GM19468 (cell line): ENCODE data around the gene BRCA2.
"Not testable (repeated sequence)": the region's sequence is repeated elsewhere in the genome, so short reads cannot be mapped to it uniquely, and the experiment has no call there.

Source experiments
- ATAC-seq: cut with Tn5 transposase; IDR thresholded peaks from one replicate; pipeline ENCODE4 v1.9.1; 2021; ENCODE audit warnings: mild to moderate bottlenecking, moderate library complexity, moderate number of reproducible peaks; ENCODE audit not compliant: unreplicated experiment; ENCODE audit errors: extremely low read depth

The BRCA2 gene

DNA sequence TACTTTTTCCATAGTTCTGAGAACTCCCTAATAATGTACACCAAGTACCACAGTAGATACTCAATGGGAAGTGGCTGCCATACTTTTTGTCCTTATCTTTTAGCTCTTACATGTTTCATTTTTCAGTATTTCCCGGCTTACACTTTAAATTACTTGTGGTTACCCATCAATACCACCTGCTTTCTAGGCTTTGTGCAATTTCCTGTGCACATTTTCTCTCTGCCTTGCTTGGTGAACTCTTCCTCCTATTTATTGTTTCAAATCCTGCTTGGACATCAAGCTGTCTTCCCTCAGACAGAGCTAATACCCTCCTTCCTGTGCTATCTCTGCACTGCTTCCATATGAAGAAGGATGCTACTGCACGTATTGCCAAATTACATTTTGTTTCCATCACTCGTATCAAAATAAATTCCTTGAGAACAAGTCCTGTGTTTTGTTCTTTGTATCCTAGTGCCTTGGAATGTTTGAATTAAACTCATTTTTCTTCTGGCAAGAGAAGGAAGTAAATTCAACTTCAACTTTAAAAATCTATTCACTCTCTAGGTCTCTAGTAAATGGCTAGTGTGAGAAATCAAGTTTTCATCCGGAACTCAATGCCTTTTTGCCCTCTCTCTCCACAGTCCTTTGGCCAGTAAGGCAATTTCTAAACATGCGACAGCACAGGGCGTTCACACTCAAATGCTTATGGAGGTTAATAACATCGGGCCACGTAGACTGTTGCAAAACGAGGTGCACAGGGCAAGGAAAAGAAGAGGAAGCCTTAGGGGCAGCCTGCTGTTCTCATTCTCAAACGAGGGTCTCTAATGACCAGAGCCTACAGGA is 5.8 kb upstream of the BRCA2 start:
- ATAC-seq = no peak

DNA sequence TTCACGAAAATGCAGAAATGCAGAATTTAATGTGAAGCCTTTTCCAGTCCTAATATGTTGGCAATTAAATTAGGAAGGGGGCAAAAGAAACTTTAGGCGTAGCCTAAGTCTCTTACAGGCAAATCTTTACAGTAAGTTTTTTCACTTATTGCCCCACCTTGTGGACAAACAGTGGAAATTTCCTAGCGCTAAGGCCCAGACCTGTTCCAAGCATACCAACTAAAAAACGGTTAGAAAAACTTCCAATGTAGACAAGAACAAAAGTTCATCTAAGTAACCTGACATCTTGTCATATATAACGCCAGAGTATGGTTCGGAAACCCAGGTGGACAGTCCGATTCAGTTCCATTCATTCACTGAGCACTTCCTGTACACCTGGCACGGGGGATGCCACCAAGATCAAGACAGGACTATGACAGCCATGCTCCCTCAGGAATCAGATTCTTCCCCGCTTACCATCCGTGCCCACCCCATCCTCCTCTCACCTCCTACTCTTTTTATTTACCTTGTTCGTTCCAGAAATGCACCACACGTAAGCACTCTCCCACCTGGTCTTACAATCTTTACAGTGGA is 5.1 kb upstream of the BRCA2 start:
- no peak for ATAC-seq

DNA sequence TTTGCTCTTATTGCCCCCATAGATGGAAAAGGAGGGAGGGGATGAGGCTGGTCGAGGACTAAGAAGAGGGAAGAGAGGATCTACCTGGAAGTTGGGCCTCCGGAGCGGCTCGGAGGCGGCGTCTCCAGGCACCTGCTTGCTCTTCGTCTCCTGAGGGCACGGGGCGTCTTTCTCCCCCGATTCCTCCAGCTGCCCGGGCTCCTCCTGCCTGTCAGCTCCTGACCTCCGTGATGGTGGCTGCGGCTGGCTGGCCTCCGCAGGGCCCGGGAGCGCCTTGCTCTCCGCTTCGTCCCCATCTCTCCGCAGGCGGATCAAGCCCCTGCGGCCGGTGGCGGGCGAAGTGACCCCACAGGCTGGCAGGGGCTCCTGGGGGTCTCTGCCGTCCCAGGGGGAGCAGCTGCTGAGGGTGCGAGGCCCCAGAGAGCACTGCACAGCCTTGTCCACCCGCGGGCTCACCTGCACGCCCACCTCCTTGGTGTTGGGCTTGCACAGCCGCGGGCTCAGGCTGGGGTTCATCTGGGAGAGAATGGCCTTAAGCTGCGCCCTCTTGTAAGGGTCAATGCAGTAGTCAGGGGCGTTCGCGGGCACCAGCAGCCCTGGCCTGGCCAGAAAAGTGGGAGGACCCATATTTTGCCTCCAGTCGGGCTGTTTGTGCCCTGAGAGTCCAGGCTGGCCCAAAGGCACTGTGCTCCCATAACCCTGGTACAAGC is 4.0 kb upstream of the BRCA2 start:
- no peak for ATAC-seq

DNA sequence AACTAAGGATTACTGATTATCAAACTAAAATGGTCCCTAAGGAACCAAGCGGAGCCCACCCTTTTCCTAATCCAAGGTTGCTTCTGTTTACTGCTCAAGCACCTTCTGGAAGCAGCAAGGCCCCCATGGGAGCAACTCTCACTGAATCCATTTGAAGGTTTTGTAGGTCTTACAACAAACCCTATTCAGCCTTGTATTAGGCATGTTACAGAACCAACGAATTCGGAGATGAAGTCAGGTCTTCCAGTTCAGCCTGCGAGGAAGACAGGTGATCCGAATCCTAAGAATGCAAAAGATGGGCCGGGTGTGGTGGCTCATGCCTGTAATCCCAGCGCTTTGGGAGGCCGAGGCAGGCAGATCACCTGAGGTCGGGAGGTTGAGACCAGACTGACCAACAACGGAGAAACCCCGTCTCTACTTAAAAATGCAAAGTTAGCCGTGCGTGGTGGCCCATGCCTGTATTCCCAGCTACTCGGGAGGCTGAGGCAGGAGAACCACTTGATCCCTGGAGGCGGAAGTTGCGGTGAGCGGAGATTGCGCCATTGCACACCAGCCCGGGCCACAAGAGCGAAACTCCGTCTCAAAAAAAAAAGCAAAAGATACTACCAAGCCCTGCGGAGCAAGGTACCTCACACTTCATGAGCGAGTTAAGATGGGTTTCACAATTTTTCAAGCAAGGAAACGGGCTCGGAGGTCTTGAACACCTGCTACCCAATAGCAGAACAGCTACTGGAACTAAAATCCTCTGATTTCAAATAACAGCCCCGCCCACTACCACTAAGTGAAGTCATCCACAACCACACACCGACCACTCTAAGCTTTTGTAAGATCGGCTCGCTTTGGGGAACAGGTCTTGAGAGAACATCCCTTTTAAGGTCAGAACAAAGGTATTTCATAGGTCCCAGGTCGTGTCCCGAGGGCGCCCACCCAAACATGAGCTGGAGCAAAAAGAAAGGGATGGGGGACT is 754 bp upstream of the BRCA2 start:
- no peak for ATAC-seq

DNA sequence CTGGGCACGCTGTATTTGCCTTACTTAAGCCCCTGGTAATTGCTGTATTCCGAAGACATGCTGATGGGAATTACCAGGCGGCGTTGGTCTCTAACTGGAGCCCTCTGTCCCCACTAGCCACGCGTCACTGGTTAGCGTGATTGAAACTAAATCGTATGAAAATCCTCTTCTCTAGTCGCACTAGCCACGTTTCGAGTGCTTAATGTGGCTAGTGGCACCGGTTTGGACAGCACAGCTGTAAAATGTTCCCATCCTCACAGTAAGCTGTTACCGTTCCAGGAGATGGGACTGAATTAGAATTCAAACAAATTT is 676 bp downstream of the BRCA2 start:
- peak; percentile 53 for ATAC-seq

DNA sequence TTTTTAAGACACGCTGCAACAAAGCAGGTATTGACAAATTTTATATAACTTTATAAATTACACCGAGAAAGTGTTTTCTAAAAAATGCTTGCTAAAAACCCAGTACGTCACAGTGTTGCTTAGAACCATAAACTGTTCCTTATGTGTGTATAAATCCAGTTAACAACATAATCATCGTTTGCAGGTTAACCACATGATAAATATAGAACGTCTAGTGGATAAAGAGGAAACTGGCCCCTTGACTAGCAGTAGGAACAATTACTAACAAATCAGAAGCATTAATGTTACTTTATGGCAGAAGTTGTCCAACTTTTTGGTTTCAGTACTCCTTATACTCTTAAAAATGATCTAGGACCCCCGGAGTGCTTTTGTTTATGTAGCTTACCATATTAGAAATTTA is 1.2 kb downstream of the BRCA2 start:
- ATAC-seq = no peak

DNA sequence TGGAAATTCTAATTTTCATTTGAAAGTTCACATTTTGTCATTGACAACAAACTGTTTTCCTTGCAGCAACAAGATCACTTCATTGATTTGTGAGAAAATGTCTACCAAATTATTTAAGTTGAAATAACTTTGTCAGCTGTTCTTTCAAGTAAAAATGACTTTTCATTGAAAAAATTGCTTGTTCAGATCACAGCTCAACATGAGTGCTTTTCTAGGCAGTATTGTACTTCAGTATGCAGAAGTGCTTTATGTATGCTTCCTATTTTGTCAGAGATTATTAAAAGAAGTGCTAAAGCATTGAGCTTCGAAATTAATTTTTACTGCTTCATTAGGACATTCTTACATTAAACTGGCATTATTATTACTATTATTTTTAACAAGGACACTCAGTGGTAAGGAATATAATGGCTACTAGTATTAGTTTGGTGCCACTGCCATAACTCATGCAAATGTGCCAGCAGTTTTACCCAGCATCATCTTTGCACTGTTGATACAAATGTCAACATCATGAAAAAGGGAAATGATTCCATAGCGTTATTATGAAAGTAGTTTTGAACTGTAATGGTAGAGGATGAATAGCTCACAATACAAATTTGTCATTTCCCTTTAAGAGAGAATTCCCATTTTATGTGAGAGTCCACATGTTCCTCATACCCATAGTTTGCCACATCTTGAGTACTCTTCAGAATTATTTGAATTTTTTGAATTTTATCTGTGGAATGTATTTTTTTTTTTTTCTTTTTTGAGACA is 2.6 kb downstream of the BRCA2 start:
- ATAC-seq = no peak

DNA sequence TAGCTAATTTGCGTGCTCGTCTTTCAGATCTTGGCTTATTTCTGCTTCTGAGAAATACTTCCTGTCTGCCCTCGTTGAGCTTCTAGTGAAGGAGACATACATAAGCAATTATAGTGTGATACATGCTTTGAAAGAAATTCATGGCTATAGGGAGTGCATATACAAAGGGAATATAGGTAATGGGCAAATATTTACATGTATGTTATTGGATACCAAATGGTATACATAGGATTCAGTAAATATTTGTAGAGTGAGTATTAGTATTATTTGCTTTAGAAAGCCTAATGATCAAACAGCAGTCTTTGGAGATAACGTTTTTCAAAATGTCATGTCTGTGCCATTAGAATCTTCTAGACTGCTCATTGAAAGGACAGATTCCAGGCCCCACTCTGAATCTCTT is 5.2 kb downstream of the BRCA2 start:
- ATAC-seq = no peak

DNA sequence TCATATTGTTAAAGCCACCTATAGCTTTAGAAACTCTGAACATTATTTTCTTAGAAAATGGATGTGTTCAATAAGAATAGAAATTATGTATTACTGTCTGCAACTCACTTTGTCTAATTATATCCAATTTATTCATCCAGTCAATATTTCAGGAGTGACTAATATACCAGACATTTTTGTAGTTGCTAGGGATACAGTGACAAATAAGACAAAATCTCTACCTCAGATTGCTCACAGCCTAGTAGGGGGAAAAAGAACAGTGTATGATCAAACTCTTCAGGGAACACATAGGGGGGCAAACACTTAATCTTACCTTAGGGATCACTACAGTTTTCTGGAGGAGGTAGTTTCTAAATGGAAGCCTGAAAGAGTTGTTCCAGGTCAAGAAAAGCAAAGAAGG is 8.6 kb downstream of the BRCA2 start:
- no peak for ATAC-seq

DNA sequence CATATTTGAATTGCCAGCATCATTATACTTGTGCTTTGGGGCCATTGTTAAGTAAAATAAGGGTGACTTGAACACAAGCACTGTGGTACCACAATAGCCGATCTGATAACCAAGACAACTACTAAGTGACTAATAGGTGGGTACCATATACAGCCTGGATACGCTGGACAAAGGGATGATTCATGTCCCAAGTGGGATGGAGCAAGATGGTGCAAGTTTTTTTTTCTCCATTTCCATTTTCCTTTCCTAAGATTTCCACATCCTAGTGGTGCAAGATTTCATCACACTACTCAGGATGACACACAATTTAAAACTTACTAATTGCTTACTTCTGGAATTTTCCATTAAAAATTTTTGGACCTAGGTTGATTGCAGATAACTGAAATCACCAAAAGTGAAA is 15.1 kb downstream of the BRCA2 start:
- ATAC-seq = no peak

DNA sequence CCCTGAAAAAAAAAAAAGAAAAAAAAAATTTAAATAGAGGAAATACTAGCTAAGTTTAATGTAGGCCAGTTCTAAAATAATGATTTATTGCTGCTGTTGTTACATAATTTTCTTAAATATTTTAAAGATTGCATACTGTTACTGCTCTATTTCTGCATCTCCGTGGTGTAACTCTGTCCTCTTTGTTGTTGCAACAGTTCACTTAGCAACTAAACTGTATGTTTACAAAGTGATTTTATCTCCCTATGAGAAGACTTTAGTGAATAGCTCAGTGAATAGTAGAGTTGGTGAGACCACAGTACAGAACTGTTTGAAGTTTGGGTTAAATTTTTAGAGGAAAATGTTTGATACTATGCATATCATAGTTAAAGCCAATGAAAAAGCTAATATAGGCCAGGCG is 19.4 kb downstream of the BRCA2 start:
- no peak for ATAC-seq

DNA sequence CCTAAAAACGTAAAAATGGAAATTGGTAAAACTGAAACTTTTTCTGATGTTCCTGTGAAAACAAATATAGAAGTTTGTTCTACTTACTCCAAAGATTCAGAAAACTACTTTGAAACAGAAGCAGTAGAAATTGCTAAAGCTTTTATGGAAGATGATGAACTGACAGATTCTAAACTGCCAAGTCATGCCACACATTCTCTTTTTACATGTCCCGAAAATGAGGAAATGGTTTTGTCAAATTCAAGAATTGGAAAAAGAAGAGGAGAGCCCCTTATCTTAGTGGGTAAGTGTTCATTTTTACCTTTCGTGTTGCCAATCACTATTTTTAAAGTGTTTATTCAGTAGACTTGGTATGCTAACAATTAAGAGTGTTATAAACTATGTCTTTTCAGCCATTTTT is 25.6 kb downstream of the BRCA2 start:
- ATAC-seq = no peak

DNA sequence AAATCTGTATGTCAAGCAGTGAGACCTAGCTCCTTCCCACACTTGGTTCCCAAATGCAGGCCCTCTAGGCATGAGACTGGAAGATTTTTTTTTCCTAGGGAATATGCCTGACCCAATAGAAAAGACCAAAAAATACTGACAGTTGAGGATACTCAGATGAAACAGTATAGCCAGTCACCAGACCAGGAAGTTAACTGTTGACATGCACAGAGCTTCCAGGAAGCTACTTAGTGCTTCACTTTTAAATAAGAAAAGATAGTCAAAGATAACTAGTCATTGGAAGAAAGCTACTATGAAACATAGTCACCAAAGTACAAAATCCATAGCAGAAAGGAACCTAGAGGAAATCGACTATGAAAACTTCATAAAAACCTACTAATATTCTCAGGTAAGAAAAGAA is 32.3 kb downstream of the BRCA2 start:
- ATAC-seq = no peak

DNA sequence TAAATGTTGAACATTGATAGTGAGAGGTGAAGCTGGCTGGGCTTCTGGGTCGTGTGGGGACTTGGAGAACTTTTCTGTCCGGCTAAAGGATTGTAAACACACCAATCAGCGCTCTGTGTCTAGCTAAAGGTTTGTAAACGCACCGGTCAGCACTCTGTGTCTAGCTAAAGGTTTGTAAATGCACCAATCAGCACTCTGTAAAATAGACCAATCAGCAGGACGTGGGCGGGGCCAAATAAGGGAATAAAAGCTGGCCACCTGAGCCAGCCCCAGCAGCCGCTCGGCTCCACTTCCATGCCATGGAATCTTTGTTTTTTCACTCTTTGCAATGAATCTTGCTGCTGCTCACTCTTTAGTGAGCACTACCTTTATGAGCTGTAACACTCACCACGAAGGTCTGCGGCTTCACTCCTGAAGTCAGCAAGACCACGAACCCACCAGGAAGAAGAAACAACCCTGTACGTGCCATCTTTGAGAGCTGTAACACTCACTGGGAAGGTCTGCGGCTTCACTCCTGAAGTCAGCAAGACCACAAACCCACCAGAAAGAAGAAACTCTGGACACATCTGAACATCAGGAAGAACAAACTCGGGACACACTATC is 35.6 kb downstream of the BRCA2 start:
- not testable (repeated sequence) for ATAC-seq

DNA sequence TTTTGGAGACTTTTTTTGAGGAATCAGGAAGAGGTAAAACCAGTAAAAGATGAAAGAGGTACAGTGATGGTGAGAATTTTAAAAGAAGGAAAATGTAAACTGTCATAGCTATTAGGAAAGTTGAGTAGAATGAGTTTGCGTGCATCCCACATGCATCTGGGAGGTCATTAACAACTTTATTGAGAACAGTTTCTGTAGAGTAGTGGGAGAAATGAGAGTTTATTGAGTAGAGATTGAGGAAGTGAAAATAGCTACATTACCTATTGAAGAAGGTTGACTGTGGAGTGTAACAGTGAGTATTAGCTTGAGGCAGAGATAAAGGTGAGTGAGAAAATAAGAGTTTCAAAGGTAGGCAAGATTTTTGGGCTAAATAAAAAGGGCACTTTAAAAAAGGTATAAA is 38.7 kb downstream of the BRCA2 start:
- no peak for ATAC-seq

DNA sequence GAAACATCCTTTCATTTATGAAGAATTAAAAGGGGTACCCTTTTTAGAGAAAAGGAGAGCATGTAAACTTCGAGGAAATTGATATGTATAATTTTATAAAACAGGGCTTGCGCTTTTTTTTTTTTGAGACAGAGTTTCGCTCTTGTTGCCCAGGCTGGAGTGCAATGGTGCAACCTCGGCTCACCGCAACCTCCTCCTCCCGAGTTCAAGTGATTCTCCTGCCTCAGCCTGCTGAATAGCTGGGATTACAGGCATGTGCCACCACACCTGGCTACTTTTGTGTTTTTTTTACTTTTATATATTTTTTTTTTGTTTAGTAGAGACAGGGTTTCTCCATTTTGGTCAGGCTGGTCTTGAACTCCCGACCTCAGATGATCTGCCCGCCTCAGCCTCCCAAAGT is 40.6 kb downstream of the BRCA2 start:
- not testable (repeated sequence) for ATAC-seq

DNA sequence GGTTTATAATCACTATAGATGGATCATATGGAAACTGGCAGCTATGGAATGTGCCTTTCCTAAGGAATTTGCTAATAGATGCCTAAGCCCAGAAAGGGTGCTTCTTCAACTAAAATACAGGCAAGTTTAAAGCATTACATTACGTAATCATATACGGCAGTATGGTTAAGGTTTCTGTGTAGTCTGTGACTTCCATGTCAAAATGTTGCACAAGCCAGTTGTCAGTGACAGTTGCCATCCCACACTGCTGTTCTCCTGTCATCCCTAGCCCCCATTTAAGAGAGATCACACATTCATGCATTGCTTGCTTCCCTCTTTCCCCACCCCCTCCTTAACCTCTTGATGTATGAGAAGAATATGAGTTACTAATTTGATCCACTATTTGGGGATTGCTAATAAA is 47.3 kb downstream of the BRCA2 start:
- ATAC-seq = no peak

DNA sequence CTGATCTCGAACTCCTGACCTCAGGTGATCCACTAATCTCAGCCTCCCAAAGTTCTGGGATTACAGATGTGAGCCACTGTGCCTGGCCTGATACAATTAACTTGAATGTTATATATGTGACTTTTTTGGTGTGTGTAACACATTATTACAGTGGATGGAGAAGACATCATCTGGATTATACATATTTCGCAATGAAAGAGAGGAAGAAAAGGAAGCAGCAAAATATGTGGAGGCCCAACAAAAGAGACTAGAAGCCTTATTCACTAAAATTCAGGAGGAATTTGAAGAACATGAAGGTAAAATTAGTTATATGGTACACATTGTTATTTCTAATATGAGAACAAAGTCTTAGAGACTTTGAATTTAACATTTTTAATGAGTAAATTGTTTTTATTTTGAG is 55.5 kb downstream of the BRCA2 start:
- ATAC-seq = no peak

DNA sequence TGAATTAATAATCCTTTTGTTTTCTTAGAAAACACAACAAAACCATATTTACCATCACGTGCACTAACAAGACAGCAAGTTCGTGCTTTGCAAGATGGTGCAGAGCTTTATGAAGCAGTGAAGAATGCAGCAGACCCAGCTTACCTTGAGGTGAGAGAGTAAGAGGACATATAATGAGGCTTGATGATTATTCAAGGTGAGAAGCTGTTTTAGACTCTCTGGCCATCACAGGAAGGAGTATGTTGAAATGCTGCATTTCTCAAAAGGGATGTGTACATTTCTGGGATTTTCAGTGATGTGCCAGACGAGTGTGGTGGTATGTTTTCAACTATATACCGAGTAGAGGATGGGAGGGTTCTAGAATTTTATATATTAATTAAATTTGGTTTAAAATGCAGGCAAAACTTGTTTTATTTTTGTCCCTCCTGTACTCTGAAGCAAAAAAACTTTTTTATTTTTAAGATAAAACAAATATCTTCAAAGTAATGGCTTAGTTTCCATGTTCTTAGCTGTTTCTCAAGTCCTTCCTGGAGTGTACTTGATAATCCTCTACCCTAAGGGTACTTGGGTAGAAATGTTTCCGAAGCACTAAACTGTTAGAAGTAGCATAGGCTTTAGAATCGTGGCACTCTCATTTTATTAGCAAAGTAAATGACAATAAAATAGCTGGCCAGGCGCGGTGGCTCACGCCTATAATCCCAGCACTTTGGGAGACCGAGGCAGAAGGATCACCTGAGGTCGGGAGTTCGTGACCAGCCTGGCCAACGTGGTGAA is 61.5 kb downstream of the BRCA2 start:
- ATAC-seq = no peak
